ENCODE data around the gene FBH1.

The FBH1 gene

DNA sequence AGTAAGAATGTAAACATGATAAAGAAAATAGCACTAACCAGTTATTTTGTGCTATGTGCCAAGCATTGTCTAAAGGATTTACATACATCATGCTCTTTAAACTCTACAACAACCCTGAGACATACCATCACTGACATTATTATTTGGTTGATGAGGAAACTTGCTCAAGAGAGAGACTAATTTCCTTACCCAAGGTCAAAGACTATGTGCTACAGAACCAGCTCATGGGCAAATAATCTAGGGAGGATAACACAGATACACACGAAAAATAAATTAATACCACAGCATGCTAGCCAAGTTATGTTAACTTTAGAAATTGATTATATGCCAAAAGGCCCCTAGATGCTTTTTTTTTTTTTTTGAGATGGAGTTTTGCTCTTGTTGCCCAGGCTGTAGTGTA is 3.0 kb upstream of the FBH1 start:
- peaks cover 16% of the 10 kb centered on the region for H3K4me1 ChIP-seq (ENCODE audit: control insufficient read depth, insufficient read depth, low read length)
- no peak overlapping the region for H3K27ac ChIP-seq (ENCODE audit: low read depth, low read length)
- H3K9ac ChIP-seq (ENCODE audit: low read length), result no peak overlapping the region
- H3K27me3 ChIP-seq (ENCODE audit: control insufficient read depth, insufficient read depth, low read length), result no peaks in the 10 kb centered on the region
- peaks cover 10% of the 10 kb centered on the region for H3K36me3 ChIP-seq (ENCODE audit: control insufficient read depth, insufficient read depth, low read length)
- H3K4me3 ChIP-seq (ENCODE audit: low read length), result no peak overlapping the region

DNA sequence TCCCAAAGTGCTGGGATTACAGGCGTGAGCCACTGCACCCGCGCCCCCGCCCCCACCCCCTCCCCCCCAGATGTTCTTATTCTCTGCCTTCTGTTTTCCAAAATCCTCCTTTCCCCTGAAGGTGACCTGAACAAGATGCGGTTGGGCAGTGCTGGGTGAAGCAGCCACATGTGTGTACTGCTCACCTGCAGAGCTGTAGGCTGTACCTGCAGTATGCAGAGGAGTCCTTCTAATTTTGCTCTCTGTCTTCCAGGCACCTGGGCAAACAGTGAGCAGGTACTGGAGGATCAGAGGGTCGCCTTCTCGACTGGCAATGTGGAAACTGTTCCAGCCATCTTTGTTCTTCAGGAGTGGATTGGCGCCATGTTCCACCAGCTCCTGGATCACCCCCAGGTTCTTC is 2.4 kb upstream of the FBH1 start:
- no peak overlapping the region for H3K9ac ChIP-seq (ENCODE audit: low read length)
- peaks cover 10% of the 10 kb centered on the region for H3K36me3 ChIP-seq (ENCODE audit: control insufficient read depth, insufficient read depth, low read length)
- no peak overlapping the region for H3K27ac ChIP-seq (ENCODE audit: low read depth, low read length)
- H3K27me3 ChIP-seq (ENCODE audit: control insufficient read depth, insufficient read depth, low read length), result no peaks in the 10 kb centered on the region
- peaks cover 16% of the 10 kb centered on the region for H3K4me1 ChIP-seq (ENCODE audit: control insufficient read depth, insufficient read depth, low read length)
- H3K4me3 ChIP-seq (ENCODE audit: low read length), result peak overlapping the region; percentile 86

DNA sequence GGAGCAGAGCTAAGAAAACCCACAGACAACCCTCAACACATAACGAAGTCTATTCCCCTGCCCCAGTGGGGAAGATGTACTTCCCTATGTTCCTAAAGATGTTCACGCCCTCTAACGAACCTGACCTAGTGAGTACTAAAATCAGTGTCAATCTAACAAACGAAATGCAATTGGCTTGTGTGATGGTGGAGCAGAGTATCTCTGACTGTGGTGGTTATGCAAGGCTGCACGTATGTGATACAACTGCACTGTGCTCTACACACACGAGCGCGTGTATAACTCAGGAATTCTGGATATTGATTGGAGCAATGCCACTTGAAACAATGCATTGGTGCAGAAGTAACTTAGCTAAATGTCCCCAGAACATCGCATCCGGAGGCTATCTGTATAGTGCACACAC is 1.7 kb upstream of the FBH1 start:
- Histone ChIP-seq H3K36me3 (ENCODE audit: control insufficient read depth, insufficient read depth, low read length) (peaks cover 10% of the 10 kb centered on the region), H3K4me3 (ENCODE audit: low read length) (peak overlapping the region; percentile 86), H3K27ac (ENCODE audit: low read depth, low read length) (no peak overlapping the region), H3K9ac (ENCODE audit: low read length) (peak overlapping the region; percentile 58), H3K27me3 (ENCODE audit: control insufficient read depth, insufficient read depth, low read length) (no peaks in the 10 kb centered on the region), H3K4me1 (ENCODE audit: control insufficient read depth, insufficient read depth, low read length) (peaks cover 16% of the 10 kb centered on the region)

DNA sequence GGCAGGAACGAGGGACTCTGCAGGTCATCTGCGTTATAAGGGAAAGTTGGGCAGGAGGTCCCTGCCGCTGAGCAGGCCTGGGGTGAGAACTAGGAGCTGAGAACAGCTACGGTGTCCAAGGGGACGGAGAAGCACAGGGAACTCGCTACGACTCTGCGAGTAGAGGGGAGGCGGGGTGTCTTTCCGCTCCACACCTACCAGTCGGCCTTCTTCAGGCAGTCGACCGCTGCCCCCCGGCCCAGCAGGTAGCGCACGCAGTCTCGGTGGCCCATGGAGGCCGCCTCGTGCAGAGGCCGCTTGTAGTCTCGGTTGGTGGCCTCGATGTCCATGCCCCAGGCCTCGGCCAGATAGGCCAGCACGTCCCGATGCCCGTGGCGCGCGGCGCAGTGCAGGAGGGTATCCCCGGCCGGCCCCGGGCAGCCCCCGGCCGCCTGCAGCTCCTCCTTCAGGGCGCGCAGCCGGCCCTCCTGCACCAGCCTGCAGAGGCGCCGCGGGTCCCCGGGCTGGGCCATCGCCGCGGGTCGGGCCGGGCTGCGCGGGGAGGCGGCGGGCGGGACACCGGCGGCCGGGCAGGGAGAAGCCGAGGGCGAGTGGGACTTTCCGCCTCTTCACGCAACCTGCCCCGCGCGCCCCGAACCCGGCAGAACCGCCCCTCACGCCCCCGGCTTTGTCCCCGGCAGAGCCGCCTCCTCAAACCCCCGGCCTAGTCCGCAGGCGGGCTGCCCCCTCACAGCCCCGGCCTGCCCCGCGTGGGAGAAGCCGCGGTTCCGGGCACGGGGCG is 1.0 kb upstream of the FBH1 start:
- Histone ChIP-seq H3K36me3 (ENCODE audit: control insufficient read depth, insufficient read depth, low read length) (peaks cover 8% of the 10 kb centered on the region), H3K4me3 (ENCODE audit: low read length) (peak overlapping the region; percentile 86), H3K27ac (ENCODE audit: low read depth, low read length) (peak overlapping the region; percentile 70), H3K4me1 (ENCODE audit: control insufficient read depth, insufficient read depth, low read length) (peaks cover 16% of the 10 kb centered on the region), H3K27me3 (ENCODE audit: control insufficient read depth, insufficient read depth, low read length) (no peaks in the 10 kb centered on the region), H3K9ac (ENCODE audit: low read length) (peak overlapping the region; percentile 58)

DNA sequence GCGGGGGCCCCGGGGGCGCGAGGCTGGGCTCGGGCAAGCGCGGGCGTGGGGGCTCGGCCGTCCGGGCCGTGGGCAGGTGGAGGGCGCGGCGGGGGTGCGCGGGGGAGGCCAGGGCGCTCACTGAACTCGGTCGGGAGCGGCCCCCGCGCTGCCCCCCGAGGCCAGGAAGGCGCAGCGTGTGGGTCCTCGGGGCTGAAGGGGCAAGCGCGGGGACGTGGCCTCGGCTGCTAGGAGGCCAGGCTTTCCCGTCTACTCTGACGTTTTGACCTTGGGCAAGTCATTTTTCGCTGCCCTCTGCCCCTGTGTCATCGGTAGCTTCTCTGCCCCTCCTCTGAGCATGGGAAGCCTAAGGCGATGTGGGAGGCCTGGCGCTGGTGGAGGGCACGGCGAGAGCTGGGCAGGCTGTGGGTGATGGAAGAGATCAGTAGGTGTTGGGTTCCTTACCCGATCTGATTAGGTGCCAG is 441 bp downstream of the FBH1 start:
- Histone ChIP-seq H3K27ac (ENCODE audit: low read depth, low read length) (peak overlapping the region; percentile 71), H3K27me3 (ENCODE audit: control insufficient read depth, insufficient read depth, low read length) (no peaks in the 10 kb centered on the region), H3K4me1 (ENCODE audit: control insufficient read depth, insufficient read depth, low read length) (peaks cover 16% of the 10 kb centered on the region), H3K9ac (ENCODE audit: low read length) (peak overlapping the region; percentile 91), H3K36me3 (ENCODE audit: control insufficient read depth, insufficient read depth, low read length) (peaks cover 8% of the 10 kb centered on the region), H3K4me3 (ENCODE audit: low read length) (peak overlapping the region; percentile 91)

DNA sequence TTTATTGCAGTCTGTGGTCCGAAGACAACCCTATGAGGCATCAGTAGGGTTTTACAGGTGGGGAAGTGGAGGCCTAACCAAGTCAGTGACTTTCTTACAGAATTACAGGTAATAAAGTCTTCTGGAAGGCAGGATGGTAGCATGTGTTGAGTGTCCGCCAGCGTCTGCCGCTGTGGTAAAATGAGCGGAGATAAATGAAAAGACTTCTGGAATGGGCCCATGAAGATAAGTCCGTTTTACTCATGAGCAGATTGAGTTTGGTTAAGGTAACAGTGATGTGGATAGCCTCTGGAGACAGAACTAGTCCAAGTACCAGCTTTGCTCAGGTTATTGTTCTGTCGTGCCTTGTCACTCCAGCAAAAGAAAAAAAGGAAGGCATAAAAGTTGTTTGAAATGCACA is 966 bp downstream of the FBH1 start:
- Histone ChIP-seq H3K4me3 (ENCODE audit: low read length) (peak overlapping the region; percentile 91), H3K27me3 (ENCODE audit: control insufficient read depth, insufficient read depth, low read length) (no peaks in the 10 kb centered on the region), H3K36me3 (ENCODE audit: control insufficient read depth, insufficient read depth, low read length) (peaks cover 8% of the 10 kb centered on the region), H3K27ac (ENCODE audit: low read depth, low read length) (no peak overlapping the region), H3K9ac (ENCODE audit: low read length) (peak overlapping the region; percentile 91), H3K4me1 (ENCODE audit: control insufficient read depth, insufficient read depth, low read length) (peaks cover 16% of the 10 kb centered on the region)

DNA sequence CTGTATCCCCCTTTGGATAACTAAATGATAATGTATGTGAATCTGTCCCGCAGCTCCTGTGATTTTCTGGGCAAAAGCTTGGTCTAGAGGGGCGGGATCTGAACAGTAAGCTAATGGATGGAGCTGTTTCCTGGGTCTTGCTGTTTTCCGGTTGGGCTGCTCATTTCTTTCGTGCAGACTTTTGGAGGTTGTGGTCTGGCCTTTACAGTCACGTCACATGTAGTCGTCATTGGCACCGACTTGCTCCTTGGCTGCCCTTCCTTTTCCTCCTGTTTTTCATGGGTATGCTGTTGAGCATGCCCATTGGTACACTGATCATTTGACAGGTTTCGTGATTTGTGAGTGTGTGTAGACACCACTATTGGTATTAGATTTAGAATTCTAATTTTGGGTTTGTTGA is 2.0 kb downstream of the FBH1 start:
- no peak overlapping the region for H3K4me3 ChIP-seq (ENCODE audit: low read length)
- no peak overlapping the region for H3K9ac ChIP-seq (ENCODE audit: low read length)
- no peak overlapping the region for H3K27ac ChIP-seq (ENCODE audit: low read depth, low read length)

DNA sequence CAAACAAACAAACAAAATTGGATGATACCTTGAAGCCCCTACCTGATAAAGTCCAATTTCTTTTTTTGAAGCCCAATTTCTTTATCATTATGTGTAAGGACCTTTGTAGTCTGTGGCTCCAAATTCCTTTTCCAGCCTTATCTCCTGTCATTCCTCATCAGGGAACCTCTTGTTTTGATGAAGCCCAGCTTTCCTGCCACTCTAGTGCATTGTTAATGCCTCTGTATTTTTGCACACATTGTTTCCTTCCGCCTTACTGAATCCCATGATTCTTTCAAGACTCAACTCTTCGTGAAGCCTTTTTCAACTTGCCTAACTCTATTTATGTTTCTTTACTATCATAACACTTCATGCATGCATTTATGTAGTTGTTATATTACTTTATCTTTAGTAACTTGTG is 3.3 kb downstream of the FBH1 start:
- Histone ChIP-seq H3K27ac (ENCODE audit: low read depth, low read length) (no peak overlapping the region), H3K9ac (ENCODE audit: low read length) (no peak overlapping the region), H3K4me3 (ENCODE audit: low read length) (no peak overlapping the region), H3K27me3 (ENCODE audit: control insufficient read depth, insufficient read depth, low read length) (no peaks in the 10 kb centered on the region), H3K4me1 (ENCODE audit: control insufficient read depth, insufficient read depth, low read length) (peaks cover 11% of the 10 kb centered on the region), H3K36me3 (ENCODE audit: control insufficient read depth, insufficient read depth, low read length) (peaks cover 13% of the 10 kb centered on the region)

More for the DNA sequence above, 2.0 kb downstream of the FBH1 start:
- Histone ChIP-seq H3K36me3 (ENCODE audit: control insufficient read depth, insufficient read depth, low read length) (peaks cover 13% of the 10 kb centered on the region), H3K4me1 (ENCODE audit: control insufficient read depth, insufficient read depth, low read length) (peaks cover 16% of the 10 kb centered on the region), H3K27me3 (ENCODE audit: control insufficient read depth, insufficient read depth, low read length) (no peaks in the 10 kb centered on the region)

DNA sequence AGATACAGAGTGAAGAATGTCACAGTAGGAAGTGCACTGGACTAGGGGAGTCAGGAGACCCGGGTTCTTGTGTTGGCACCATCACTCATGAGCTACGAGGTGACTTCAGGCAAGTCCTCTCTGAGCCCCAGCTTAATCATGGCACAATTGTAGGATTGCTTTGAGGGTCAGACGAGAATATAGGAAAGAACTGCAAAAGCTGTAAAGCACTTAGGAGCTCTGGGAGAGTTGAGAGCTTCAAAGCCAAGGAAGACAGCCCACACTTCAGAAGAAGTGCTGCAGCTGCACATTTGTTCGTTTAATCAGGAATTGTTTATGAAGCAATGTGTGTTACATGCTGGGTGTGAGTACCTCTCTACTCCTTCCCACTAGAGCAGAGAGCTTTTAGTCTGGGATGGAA is 4.4 kb downstream of the FBH1 start:
- H3K27ac ChIP-seq (ENCODE audit: low read depth, low read length), result no peak overlapping the region

DNA sequence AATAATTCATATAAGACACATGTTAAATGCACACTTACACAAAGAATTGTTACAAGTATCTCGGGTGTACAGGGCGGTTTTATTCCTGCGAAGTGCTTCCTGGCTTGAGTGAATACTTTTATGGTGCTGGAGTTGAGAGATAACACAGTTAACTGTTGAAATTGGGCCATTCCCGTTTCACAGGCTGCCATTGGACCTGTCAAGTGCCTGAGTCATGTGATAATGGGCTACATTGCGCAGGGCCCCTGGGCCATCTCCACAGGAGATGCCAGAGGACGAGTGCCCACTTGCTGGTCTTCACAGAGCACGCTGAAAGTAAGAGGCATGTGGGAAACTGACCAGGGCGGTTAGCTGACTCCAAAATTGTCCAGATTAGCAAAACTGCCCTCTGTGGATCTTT is 4.8 kb downstream of the FBH1 start:
- Histone ChIP-seq H3K27ac (ENCODE audit: low read depth, low read length) (no peak overlapping the region), H3K36me3 (ENCODE audit: control insufficient read depth, insufficient read depth, low read length) (peaks cover 13% of the 10 kb centered on the region), H3K4me3 (ENCODE audit: low read length) (no peak overlapping the region), H3K27me3 (ENCODE audit: control insufficient read depth, insufficient read depth, low read length) (no peaks in the 10 kb centered on the region), H3K4me1 (ENCODE audit: control insufficient read depth, insufficient read depth, low read length) (peaks cover 8% of the 10 kb centered on the region), H3K9ac (ENCODE audit: low read length) (no peak overlapping the region)

More for the DNA sequence above, 4.4 kb downstream of the FBH1 start:
- Histone ChIP-seq H3K36me3 (ENCODE audit: control insufficient read depth, insufficient read depth, low read length) (peaks cover 13% of the 10 kb centered on the region), H3K4me3 (ENCODE audit: low read length) (no peak overlapping the region), H3K27me3 (ENCODE audit: control insufficient read depth, insufficient read depth, low read length) (no peaks in the 10 kb centered on the region), H3K4me1 (ENCODE audit: control insufficient read depth, insufficient read depth, low read length) (peaks cover 8% of the 10 kb centered on the region), H3K9ac (ENCODE audit: low read length) (no peak overlapping the region)

DNA sequence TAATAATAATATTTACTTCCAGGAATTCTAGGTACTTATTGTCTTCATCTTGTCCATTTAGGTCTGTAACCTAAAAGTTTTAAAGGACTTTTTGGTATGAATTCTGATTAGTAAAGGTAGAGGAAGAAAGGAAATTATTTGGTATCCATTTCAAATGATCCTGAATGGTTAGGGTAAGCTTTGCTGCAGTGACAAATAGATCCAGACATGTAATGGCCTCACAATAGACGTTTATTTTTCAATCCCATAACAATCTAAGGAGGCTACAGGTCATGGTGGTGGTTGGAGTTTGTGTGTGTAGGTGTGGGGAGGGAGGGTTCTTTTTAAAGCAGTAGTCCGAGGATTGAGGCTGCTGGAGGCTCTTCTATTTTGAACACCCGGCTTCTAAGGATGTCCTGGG is 5.3 kb downstream of the FBH1 start:
- H3K27me3 ChIP-seq (ENCODE audit: control insufficient read depth, insufficient read depth, low read length), result no peaks in the 10 kb centered on the region
- no peak overlapping the region for H3K27ac ChIP-seq (ENCODE audit: low read depth, low read length)
- H3K9ac ChIP-seq (ENCODE audit: low read length), result no peak overlapping the region
- peaks cover 8% of the 10 kb centered on the region for H3K4me1 ChIP-seq (ENCODE audit: control insufficient read depth, insufficient read depth, low read length)
- H3K36me3 ChIP-seq (ENCODE audit: control insufficient read depth, insufficient read depth, low read length), result peaks cover 13% of the 10 kb centered on the region
- no peak overlapping the region for H3K4me3 ChIP-seq (ENCODE audit: low read length)

DNA sequence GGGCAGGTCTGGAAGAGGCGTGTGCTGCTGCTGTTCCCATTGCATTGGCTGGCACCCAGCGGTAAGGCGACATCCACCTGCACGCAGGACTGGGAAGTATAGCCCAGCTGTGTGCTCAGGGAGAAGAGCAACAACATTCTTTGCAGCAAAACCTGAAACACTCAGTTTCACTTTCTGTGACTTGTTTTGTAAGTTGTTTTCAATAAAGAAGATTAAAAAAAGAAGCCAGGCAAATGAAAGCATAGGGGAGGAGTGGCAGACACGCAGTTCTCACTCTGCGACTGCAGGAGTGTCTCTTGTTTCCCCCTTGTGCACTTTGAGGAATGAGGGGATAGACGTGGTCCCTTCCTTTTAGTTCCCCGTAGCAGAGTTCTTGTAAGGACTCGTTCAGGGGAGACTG is 5.8 kb downstream of the FBH1 start:
- Histone ChIP-seq H3K36me3 (ENCODE audit: control insufficient read depth, insufficient read depth, low read length) (peaks cover 13% of the 10 kb centered on the region), H3K9ac (ENCODE audit: low read length) (no peak overlapping the region), H3K4me3 (ENCODE audit: low read length) (no peak overlapping the region), H3K27ac (ENCODE audit: low read depth, low read length) (no peak overlapping the region), H3K4me1 (ENCODE audit: control insufficient read depth, insufficient read depth, low read length) (peaks cover 5% of the 10 kb centered on the region), H3K27me3 (ENCODE audit: control insufficient read depth, insufficient read depth, low read length) (no peaks in the 10 kb centered on the region)
